Posterior vena cava (tissue), 2 donors: ENCODE data around the gene HSPA12B. TPM values are rescaled to one million over a fixed set of nuclear protein-coding genes. Genes with fewer than 3 reads are reported as not detected.
"Not testable (repeated sequence)": the region's sequence is repeated elsewhere in the genome, so short reads cannot be mapped to it uniquely, and the experiment has no call there.

Experiments
- DNase-seq: peaks from one replicate; pipeline ENCODE4 v3.0.0-alpha.2; 2020; ENCODE audit warnings: low spot score
- intact Hi-C, 2 donors: fragments of 100-400 bp; cut with DNase I; formaldehyde crosslinking; loops; one replicate each; pipeline versions ENCODE4 v1.14.1 to v1.14.2; 2022 to 2023
- total RNA-seq, 2 donors: library from RNA; stranded (reverse); fragmentation: NEBNext Ultra II Directional; extraction: Animal tissue kit (Norgen Biotek cat#: 25700); gene quantifications; one replicate each; pipeline ENCODE4 v1.2.1, GENCODE V29; 2021
- donor health status: DM: yes; HTN: yes; CAD: no.
- donor health status: DM: yes; HTN: yes; CAD: no.

Gene HSPA12B
- total RNA-seq, 2 donors from 2014 or later, result 18.0 to 18.5 TPM

- intact Hi-C loops, result no loop called here
- peak; percentile 79 for DNase-seq
Measured at GRCh38 chr20:3778976-3779375, 46.5 kb downstream of the HSPA12B start.

- intact Hi-C loops, result no loop called here
- DNase-seq, result peak; percentile 89
Measured at GRCh38 chr20:3781153-3781910, 48.8 kb downstream of the HSPA12B start, which contains the start of gene SPEF1. SPEF1 (minus strand) TSS chr20:3781448; CDS start chr20:3781287, 161 bp downstream.

GRCh38 chr20:3782597-3782996 is 50.1 kb downstream of the HSPA12B start:
- intact Hi-C loops, result no loop called here
- DNase-seq, result peak; percentile 44

GRCh38 chr20:3783068-3783489 is 50.6 kb downstream of the HSPA12B start:
- intact Hi-C loops, result no loop called here
- DNase-seq, result peak; percentile 73

DNA sequence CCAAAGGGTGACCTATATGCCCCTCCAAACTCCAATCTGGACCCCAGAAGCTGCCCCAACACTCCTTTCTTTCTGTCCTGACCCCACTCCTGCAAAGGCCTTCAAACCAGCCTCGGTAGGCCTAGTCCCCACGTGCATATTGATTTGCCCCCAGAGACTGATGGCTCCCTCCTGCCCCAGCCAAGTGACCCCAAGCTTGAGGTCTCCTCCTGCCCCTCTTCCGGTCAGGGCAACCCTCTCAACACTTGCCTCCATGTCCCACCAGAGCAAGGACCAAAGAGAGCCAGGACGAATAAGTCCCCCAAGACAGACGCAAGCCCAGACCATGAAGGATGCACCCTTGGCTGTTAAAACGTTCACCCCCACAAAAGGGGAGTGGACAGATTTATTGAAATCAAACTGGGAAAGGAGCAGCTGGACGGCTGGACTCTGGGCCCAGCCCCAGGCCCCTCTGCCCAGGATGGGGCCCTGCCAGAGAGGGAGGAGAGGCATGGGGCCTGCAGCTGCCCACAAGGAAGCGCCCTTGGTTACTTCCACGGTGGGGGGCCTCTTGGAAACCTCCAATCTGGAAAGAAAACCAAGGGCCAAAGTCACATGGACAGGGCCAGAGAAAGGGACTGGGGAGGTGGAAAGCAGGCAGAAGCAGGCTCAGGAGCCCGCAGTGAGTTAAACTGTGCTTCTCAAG is 51.2 kb downstream of the HSPA12B start:
- DNase-seq, result peak; percentile 67
- intact Hi-C loops, result no loop called here

GRCh38 chr20:3784216-3784853 is 51.9 kb downstream of the HSPA12B start:
- intact Hi-C loops, result no loop called here
- DNase-seq, result peak; percentile 78

GRCh38 chr20:3784863-3785239 is 52.4 kb downstream of the HSPA12B start:
- intact Hi-C loops, result loop anchor here in 1 of 2 donors (5.0 kb wide), 1 partner anchor 37 kb away; the partner anchor contains the start of gene AP5S1
- DNase-seq, result no peak

DNA sequence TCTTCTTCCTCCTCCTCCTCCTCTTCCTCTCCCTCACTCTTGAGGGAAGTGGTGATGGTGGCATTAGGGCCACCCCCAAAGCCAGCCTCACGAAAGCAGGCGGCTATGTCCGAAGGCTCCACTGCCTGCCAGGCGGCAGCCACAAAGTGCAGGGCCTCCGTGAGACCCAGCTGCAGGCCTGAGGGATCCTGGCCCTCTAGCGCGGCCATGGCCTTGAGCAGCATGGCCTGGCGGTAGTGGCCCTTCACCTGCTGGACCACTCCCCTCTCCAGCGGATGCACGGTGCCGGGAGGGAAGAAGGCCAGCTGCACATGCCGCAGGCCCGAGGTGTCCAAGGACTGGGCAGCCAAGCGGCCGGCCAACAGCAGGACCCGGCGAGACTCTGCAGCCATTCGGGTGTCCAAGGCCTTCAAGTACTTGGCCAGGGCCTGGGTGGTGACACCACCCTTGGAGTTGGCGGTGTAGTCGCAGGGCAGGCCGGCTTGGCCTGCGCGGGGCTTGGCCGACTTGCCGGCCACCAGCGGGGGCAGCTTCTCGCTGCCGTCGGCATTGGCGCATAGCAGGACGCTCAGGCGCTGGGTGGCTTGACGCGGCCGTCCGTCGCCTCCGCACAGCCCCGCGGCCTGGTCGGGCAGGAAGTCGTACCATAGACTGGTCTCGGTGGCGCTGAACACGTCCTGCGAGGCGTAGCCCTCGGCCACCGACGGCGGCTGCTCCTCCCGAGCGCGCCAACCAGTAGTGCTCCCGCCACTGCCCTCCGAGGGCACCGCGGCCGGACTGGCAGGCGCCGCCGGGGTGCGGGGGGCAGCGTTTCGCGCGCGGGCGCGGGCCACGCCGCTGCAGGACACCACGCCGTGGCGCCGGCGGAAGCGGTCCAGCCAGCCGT is 53.0 kb downstream of the HSPA12B start:
- intact Hi-C loops, result loop anchor here in 1 of 2 donors (5.0 kb wide), 1 partner anchor 37 kb away; the partner anchor contains the start of gene AP5S1
- DNase-seq, result peak; percentile 86

GRCh38 chr20:3786126-3786484 is 53.6 kb downstream of the HSPA12B start:
- DNase-seq, result peak; percentile 89
- intact Hi-C loops, result loop anchor here in 1 of 2 donors (5.0 kb wide), 1 partner anchor 36 kb away; the partner anchor contains the start of gene AP5S1

GRCh38 chr20:3786665-3787323 is 54.3 kb downstream of the HSPA12B start, which contains the start of gene CENPB:
CENPB (minus strand) TSS chr20:3786740; CDS start chr20:3786483, 257 bp downstream.
- DNase-seq, result peak; percentile 96
- intact Hi-C loops, result loop anchor here in 1 of 2 donors (5.0 kb wide), 1 partner anchor 36 kb away; the partner anchor contains the start of gene AP5S1

- intact Hi-C loops, result loop anchor here in 1 of 2 donors (5.0 kb wide), 1 partner anchor 35 kb away; the partner anchor contains the start of gene AP5S1
- DNase-seq, result peak; percentile 66
Measured at GRCh38 chr20:3787324-3788014, 55.0 kb downstream of the HSPA12B start.

DNA sequence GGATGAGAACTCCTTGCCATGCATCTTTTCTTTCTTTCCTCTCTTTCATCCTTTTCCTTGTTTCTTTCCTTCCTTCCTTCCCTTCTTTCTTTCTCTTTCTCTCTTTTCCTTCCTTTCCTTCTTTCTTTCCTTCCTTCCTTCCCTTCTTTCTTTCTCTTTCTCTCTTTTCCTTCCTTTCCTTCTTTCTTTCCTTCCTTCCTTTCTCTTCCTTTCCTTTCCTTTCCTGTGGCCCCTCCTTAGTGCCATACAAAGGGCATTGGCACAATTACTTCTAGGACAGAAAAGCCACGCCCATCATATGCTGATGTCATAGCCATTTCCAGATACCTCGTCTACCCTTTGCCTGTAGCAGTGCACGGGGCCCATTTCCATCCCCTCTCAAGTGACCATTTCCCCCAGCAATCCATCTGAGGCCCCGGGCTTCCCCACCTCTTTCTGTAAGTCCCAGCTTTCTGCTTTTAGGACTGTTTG is 56.2 kb downstream of the HSPA12B start:
- intact Hi-C loops, result loop anchor here (1.0 to 5.0 kb wide), 2 partner anchors 30 to 34 kb away; partner anchors contain the start of gene AP5S1 (in 1 of the 2)
- no peak for DNase-seq

DNA sequence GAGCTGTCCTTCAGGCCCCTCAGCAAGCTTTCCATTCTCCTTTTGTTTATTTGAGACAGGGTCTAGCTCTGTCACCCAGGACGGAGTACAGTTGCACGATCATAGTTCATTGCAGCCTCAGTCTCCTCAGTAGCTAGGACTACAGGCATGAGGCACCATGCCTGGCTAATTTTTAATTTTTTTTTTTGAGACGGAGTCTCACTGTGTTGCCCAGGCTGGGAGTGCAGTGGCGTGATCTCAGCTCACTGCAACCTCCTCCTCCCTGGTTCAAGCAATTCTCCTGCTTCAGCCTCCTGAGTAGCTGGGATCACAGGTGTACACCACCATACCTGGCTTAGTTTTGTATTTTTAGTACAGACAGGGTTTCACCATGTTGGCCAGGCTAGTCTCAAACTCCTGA is 56.7 kb downstream of the HSPA12B start:
- intact Hi-C loops, result loop anchor here (1.0 to 5.0 kb wide), 2 partner anchors 29 to 33 kb away; partner anchors contain the start of gene AP5S1 (in 1 of the 2)
- not testable (repeated sequence) for DNase-seq

DNA sequence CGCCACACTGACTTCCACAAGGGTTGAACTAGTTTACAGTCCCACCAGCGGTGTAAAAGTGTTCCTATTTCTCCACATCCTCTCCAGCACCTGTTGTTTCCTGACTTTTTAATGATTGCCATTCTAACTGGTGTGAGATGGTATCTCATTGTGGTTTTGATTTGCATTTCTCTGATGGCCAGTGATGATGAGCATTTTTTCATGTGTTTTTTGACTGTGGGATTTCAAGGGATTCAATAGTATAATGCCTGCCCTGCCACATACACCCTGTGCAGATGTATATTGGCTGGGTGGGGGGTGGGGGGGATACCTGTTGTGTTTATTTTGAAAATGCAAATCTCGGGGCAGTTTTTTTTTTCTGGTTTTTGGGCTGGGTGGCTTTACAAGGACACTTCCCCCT is 61.7 kb downstream of the HSPA12B start:
- DNase-seq, intact Hi-C loops: not testable (repeated sequence)

GRCh38 chr20:3794701-3795420 is 62.4 kb downstream of the HSPA12B start:
- intact Hi-C loops, result no loop called here
- DNase-seq, result peak; percentile 52
